Measurements from ENCODE around the gene RYR3.

Gene RYR3

DNA sequence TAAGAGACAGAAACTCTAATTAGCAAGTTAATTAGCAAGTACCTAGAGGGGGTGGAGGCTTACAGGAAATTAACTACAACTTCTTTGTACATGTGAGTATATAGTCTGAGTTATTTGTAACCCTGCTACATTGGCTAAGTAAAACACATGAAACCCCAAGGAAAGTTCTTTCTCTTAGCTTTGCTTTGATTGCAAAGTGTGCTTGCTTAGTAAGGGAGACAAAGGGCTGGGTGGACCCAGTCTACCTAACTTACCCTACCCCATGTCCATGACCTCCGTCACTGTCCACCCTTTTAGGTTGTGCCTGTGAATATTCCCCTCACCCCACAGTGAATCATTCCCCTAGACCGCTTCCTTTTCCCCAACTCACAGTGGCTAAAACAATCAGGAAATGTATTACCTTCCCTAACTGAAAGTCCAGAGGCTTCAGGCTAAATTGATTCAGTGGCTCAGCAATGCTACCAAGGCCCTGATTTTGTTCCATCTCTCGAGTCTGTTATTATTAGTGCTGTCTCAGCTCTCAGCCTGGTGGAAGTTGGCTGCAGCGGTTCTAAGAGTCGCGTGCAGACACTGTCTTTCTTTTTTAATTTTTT, 31.1 kb upstream of the RYR3 start:
- TF ChIP-seq ZNF16 (tag by site-specific recombination; IDR thresholded peaks at IDR 0.05; ENCODE audit: low read depth): no peak
- H3K4me1 ChIP-seq (ENCODE audit: control insufficient read depth, insufficient read depth, low read length): no peaks in the 10 kb centered on the region
- H3K36me3 ChIP-seq (ENCODE audit: control insufficient read depth in 2 of 2, insufficient read depth in 1 of 2, low read length in 2 of 2): no peaks in the 10 kb centered on the region
- CTCF ChIA-PET: interaction anchor here (0.6 to 1.2 kb wide), 3 partner anchors 37 to 421 kb away, joined by 3 to 6 read pairs (median 5); no protein-coding TSS in a partner anchor
- no peak overlapping the region for H3K4me3 ChIP-seq (ENCODE audit: low read depth, low read length)
- H3K27ac ChIP-seq (ENCODE audit: extremely low read depth, low read depth, low read length): no peak overlapping the region
- no peaks in the 10 kb centered on the region for H3K9me3 ChIP-seq (ENCODE audit: control insufficient read depth, insufficient read depth, low read depth, low read length)
- POLR2A ChIA-PET: no interaction called here

DNA sequence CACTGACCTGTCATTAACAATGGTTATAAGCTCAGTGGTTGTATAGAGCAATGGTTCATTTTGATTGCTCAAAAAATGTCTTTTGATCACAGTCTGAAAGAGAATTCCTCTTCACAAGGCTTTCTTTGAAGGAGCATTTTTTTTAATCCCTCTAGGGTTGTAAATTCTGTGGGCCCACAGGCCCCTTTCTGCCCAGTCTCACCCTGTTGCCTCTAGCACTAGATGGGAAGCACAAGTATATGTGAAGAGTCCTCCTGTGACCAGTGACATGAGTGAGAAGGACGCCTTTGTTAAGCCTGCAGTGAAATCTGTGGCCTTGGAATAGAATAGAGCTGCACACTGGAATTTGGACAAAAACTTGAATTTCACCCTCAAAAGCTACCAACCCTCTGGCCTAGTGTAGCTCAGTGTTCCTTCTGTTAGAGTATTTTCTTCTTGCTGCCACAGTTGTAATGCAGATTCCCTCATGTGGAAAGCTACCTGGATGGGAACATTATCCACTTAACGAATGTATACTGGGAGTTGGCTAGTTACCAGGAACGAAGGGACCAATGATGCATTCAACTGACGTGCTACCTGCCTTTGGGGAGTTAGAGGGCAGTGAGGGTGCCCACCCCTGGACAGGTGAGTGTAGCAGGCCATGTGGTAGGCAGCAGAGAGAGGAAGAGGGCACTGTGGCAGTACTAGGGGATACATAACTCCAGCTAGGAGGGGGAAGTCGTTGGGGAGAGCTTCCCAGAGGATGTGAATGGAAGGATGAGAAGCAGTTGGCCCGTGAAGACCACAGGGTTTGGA, 28.3 kb upstream of the RYR3 start:
- TF ChIP-seq WT1 (tag by site-specific recombination; IDR thresholded peaks at IDR 0.05) (no peak), ZNF157 (tag by site-specific recombination; IDR thresholded peaks at IDR 0.05) (no peak), ZNF677 (tag by site-specific recombination; IDR thresholded peaks at IDR 0.05) (no peak), ZNF843 (tag by site-specific recombination; IDR thresholded peaks at IDR 0.05) (no peak), FEZF1 (tag by site-specific recombination; IDR thresholded peaks at IDR 0.05) (no peak), ZNF274 (IDR thresholded peaks at IDR 0.05; ENCODE audit: low read length) (no peak), ZNF274 (tag by site-specific recombination; IDR thresholded peaks at IDR 0.05; ENCODE audit: borderline replicate concordance) (no peak), ZNF544 (tag by site-specific recombination; IDR thresholded peaks at IDR 0.05) (no peak), ZNF747 (tag by site-specific recombination; IDR thresholded peaks at IDR 0.05) (no peak), ZNF768 (tag by site-specific recombination; IDR thresholded peaks at IDR 0.05) (no peak), ZNF549 (tag by site-specific recombination; IDR thresholded peaks at IDR 0.05) (no peak)
- TF ChIP-seq, protein P1, sequence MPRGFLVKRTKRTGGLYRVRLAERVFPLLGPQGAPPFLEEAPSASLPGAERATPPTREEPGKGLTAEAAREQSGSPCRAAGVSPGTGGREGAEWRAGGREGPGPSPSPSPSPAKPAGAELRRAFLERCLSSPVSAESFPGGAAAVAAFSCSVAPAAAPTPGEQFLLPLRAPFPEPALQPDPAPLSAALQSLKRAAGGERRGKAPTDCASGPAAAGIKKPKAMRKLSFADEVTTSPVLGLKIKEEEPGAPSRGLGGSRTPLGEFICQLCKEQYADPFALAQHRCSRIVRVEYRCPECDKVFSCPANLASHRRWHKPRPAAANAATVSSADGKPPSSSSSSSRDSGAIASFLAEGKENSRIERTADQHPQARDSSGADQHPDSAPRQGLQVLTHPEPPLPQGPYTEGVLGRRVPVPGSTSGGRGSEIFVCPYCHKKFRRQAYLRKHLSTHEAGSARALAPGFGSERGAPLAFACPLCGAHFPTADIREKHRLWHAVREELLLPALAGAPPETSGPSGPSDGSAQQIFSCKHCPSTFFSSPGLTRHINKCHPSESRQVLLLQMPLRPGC (tag by site-specific recombination; IDR thresholded peaks at IDR 0.05): no peak
- TF ChIP-seq, protein P2, sequence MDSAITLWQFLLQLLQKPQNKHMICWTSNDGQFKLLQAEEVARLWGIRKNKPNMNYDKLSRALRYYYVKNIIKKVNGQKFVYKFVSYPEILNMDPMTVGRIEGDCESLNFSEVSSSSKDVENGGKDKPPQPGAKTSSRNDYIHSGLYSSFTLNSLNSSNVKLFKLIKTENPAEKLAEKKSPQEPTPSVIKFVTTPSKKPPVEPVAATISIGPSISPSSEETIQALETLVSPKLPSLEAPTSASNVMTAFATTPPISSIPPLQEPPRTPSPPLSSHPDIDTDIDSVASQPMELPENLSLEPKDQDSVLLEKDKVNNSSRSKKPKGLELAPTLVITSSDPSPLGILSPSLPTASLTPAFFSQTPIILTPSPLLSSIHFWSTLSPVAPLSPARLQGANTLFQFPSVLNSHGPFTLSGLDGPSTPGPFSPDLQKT (IDR thresholded peaks at IDR 0.05; ENCODE audit: borderline replicate concordance, low read depth, low read length): no peak
- TF ChIP-seq, protein P3, sequence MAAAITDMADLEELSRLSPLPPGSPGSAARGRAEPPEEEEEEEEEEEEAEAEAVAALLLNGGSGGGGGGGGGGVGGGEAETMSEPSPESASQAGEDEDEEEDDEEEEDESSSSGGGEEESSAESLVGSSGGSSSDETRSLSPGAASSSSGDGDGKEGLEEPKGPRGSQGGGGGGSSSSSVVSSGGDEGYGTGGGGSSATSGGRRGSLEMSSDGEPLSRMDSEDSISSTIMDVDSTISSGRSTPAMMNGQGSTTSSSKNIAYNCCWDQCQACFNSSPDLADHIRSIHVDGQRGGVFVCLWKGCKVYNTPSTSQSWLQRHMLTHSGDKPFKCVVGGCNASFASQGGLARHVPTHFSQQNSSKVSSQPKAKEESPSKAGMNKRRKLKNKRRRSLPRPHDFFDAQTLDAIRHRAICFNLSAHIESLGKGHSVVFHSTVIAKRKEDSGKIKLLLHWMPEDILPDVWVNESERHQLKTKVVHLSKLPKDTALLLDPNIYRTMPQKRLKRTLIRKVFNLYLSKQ (tag by site-specific recombination; IDR thresholded peaks at IDR 0.05; ENCODE audit: borderline replicate concordance): no peak
- TF ChIP-seq, protein P4, sequence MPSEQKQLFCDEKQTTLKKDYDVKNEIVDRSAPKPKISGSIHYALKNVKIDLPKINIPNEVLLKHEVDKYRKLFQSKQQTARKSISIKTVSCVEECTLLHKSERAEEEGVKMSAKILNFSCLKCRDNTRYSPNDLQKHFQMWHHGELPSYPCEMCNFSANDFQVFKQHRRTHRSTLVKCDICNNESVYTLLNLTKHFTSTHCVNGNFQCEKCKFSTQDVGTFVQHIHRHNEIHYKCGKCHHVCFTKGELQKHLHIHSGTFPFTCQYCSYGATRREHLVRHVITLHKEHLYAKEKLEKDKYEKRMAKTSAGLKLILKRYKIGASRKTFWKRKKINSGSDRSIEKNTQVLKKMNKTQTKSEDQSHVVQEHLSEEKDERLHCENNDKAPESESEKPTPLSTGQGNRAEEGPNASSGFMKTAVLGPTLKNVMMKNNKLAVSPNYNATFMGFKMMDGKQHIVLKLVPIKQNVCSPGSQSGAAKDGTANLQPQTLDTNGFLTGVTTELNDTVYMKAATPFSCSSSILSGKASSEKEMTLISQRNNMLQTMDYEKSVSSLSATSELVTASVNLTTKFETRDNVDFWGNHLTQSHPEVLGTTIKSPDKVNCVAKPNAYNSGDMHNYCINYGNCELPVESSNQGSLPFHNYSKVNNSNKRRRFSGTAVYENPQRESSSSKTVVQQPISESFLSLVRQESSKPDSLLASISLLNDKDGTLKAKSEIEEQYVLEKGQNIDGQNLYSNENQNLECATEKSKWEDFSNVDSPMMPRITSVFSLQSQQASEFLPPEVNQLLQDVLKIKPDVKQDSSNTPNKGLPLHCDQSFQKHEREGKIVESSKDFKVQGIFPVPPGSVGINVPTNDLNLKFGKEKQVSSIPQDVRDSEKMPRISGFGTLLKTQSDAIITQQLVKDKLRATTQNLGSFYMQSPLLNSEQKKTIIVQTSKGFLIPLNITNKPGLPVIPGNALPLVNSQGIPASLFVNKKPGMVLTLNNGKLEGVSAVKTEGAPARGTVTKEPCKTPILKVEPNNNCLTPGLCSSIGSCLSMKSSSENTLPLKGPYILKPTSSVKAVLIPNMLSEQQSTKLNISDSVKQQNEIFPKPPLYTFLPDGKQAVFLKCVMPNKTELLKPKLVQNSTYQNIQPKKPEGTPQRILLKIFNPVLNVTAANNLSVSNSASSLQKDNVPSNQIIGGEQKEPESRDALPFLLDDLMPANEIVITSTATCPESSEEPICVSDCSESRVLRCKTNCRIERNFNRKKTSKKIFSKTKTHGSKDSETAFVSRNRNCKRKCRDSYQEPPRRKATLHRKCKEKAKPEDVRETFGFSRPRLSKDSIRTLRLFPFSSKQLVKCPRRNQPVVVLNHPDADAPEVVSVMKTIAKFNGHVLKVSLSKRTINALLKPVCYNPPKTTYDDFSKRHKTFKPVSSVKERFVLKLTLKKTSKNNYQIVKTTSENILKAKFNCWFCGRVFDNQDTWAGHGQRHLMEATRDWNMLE (tag by site-specific recombination; conservative IDR thresholded peaks at IDR 0.05; ENCODE audit: low read depth): no peak
- no peak overlapping the region for H3K27ac ChIP-seq (ENCODE audit: extremely low read depth, low read depth, low read length)
- POLR2A ChIA-PET: no interaction called here

More for the DNA sequence above, 28.3 kb upstream of the RYR3 start:
- Histone ChIP-seq H3K9me3 (ENCODE audit: control insufficient read depth, insufficient read depth, low read depth, low read length) (no peaks in the 10 kb centered on the region), H3K4me3 (ENCODE audit: low read depth, low read length) (no peak overlapping the region), H3K4me1 (ENCODE audit: control insufficient read depth, insufficient read depth, low read length) (no peaks in the 10 kb centered on the region), H3K36me3 (ENCODE audit: control insufficient read depth in 2 of 2, insufficient read depth in 1 of 2, low read length in 2 of 2) (no peaks in the 10 kb centered on the region)
- CTCF ChIA-PET: interaction anchor here (1.0 kb wide), 1 partner anchor 10 kb away, joined by 6 read pairs; no protein-coding TSS in a partner anchor

All from HEK293 (cell line).